Neural cell (in vitro differentiated cells): ENCODE results near the gene ATP5F1D.

Experiments
- REST ChIP-seq: IDR thresholded peaks from 2 replicates; pipeline ENCODE4 v1.6.1; 2012; ENCODE audit warnings: borderline replicate concordance
- TAF1 ChIP-seq: IDR thresholded peaks from 2 replicates; pipeline ENCODE4 v1.6.1; 2012; ENCODE audit warnings: low read depth

GRCh38 chr19:1229056-1229923, 12.3 kb upstream of the ATP5F1D start:
- TF ChIP-seq REST (no peak), TAF1 (no peak)
